HG02678 (cell line): ENCODE results near the gene TAS1R1.

Source experiments
- ATAC-seq: cut with Tn5 transposase; IDR thresholded peaks from one replicate; pipeline ENCODE4 v1.9.1; 2021; ENCODE audit warnings: mild to moderate bottlenecking, moderate library complexity; ENCODE audit not compliant: unreplicated experiment

Gene TAS1R1

GRCh38 chr1:6554907-6555778 is at the start of gene TAS1R1:
Gene TAS1R1, plus strand, starts transcription at chr1:6555307. Its CDS starts 67 bp downstream, at chr1:6555374.
- ATAC-seq, result no peak

DNA sequence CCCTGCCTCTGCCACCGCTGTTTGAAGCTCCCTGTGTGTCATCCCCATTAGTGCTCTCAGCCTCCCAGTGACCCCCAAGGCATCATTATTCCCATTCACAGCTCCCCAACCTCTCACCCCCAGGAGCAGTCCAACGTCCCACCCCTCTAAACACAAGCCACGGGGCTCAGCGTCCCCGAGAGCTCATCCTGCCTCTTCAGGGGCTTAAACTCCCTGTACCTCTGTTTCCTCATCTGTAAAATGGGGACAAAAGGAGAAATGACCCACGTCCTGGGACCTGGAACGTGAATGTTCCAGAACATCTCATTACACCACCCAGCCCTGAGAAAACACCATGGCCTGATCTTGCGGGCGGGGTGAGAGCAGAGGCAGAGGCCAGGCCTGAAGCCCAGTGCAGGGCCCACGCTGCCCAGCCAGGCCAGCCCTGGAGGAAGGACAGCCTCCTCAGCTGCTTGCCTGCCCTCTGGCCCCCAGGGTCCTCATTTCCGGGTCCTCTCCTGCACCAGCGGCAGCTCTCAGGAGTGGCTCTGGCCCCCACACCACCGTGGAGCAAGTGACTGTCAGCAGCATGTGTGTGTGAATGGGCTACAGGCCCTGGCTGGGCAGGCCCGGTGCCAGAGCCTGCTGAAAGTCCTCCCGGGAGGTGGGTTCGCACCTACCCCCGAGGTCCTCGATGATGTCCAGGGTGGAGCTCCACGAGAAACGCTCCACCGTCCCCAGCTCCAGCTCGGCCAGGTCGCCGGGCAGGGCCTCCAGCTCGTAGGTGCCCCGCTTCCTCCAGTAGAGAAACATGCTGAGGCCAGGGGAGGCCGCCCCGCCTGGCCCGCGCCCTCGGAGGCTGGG is 49.5 kb upstream of the TAS1R1 start:
- no peak for ATAC-seq

DNA sequence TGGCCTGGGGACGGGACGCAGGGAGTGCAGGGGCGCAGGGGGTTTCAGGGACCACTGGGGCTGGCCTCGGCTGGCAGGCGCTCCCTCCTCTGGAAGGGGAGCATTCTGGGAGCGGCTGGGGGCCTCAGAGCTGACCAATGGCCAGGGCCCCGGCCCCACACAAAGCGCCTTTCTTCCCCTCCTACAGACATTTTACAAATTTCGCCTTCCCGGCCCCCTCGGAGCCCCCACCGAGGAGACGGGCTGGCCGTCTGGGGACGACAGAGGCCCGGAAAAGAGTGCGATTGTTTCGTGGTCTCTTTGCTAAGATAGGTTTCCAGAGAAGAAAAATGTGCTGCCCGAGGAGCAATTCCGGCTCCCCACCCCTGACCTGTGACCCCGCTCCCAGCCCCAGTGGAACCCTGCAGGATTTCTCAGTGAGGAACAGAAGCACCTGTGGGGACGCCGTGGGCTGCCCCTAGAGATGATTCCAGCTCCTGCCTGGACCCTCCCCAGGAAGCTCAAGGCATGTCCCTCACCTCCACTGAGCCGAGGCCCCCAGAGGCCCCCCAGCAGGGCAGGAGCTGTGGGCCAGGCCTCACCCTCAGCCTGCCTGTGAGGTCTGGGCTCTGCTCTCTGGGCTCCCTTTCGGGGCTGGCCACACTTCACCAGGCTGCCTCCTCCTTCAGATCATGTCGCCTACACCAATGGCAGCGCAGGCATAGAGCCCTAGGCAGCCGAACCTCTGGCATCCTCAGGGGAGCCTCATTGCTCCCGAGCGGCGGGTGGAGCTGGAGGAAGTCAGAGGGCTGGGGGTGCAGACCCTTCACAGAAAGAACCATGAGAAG is 48.7 kb upstream of the TAS1R1 start:
- ATAC-seq, result no peak

DNA sequence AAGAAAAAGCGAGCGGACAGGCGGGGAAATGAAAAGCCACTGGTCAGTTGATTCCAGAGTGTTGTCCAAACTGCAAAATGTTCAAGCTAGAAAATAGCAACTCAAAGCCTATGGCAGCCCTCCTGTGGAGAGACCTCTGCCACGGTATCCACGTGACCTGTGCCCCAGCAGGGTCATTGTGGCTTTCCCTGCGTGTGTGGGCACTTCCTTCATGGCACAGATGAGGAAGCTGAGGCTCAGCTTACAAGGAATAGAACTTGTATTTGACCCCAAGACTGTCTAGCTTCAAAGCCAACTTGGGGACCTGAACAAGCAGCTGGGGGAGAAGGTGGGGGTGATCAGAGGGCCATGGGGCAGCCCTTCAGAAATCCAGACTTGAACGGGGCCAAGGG is 48.1 kb upstream of the TAS1R1 start:
- ATAC-seq, result no peak

- no peak for ATAC-seq
These were observed 47.6 kb upstream of the TAS1R1 start for GRCh38 chr1:6507461-6507911.

DNA sequence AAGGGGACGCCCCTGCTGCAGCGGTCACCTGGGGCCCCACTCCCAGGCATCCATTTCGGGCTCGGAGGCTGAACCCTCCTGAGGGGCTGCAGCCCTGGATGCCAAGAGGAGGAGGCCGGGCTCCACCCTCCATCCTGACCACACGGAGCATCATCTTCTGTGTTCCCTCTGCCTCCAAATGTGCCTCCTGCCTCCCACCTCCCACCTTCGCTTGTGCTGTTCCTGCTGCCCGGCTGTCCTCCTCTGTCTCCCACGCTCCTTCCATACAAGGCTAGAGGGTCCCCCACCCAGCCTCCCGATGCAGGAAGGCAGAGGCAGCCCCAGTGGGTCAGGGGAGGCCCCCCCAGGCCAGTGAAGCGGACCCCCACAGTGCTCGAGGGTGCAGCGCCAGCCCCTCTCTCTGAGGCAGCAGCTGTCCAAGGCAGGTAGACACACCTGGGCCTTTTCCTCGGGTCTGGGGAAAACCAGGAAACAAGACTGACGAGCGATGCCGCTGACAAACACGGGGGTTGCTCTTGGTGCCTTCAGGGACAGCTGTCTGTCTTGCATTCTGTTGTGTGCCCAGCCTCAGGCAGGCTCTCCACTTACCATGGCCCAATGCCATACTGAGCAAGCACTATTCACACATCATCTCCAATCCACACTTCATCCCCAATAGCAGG is 46.8 kb upstream of the TAS1R1 start:
- ATAC-seq, result no peak

DNA sequence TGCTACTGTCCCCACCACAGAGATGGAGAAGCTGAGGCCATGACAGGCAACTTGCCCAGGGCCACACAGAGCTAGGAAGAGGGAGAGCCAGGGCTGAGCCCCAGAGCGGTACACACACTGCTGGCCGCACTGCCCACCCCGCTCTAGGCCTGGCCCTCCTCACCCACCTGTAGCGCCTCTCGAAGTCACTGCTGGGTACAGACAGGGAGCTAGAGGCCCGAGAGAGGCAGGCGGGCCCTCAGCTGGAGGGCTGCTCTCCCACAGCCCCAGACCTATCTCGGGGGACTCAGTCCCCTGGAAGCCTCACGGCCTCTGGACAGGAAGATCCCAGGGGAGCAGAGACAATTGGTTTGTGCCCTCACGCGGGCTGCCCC is 46.3 kb upstream of the TAS1R1 start:
- ATAC-seq, result no peak

DNA sequence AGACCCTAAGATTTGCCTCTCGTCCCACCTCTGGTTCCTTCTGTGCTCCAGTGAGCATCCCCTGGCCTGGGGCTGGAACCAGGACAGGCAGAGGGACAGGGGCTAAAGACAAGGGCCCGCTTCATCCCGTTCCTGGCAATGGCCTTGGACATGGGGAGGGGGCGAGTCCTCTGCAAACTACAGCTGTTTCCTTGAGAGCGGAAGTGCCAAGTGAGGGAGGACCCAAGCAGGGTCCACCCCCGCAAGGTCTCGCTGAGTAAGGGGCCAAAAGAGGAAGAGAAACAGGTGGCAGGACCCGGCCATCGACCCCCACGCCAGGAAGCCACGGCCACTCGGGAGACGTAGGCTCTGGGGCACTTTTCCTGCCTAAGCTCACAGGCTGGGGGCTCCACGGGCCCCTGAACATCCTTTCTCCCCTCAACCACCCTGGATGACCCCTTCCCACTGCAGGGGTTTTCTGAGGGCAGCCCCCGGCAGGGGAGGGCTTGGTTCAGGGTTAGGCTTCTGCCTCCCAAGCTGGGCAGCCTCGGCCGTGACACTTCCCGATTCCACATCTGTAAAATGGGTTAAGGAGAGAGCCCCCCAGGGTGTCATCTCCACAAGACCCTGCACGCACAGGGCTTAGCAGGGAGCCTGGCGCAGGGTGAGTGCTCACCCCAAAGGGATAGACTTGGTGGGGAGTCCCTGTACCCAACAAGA is 45.7 kb upstream of the TAS1R1 start:
- ATAC-seq, result no peak

GRCh38 chr1:6509919-6510291 is 45.2 kb upstream of the TAS1R1 start:
- ATAC-seq, result no peak

GRCh38 chr1:6510493-6510892 is 44.6 kb upstream of the TAS1R1 start:
- ATAC-seq, result no peak

- no peak for ATAC-seq
These were observed 44.1 kb upstream of the TAS1R1 start for GRCh38 chr1:6511056-6511455.

GRCh38 chr1:6511561-6512244 is 43.4 kb upstream of the TAS1R1 start:
- ATAC-seq, result no peak

DNA sequence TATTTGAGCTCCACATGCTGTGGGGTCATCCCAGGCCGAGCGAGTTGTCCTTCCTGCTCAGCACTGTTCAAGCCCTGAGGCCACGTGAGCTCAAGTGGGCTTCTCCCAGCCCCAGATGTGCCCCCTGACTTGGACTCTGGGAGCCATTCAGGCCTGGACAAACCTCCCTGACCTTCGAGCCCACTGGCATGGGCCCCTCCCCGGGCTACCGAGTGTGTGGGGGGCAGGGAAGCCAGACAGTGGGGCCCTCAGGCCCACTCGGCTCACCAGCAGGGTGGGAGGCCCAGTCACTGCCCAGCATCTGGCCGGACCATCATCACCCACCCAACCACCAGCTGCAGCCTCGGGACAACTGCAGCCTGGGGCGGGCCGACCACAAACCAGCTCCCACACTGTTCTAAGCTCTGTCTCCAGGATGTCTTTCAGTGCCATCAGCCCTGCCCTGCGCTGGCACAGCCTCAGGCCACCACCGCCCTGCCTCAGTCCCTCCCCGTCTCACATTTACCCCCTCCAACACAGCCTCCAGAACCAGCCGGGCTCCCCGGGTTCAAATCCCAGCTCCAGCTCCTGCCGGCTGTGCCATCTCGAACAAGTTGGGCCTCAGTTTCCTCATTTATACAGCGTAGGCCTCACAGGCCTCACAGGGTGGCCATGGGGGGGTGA is 42.7 kb upstream of the TAS1R1 start:
- ATAC-seq, result no peak

DNA sequence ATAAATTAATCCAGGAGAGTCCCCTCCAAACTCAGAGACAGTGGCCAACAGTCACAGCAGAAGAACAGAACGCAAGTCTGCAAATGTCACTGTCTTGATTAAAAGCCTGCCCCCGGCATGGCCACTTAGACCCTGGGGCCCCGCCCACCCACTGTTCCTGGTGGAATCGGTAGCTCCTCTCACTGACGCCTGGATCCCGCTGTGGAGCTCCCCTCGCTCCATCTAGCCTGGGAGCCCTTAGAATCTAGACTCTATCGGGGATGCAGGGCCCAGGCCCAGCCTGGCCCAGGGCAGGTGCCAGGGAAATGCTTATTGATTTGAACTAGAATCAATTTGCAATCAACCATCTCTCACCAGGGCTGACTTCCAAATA is 42.2 kb upstream of the TAS1R1 start:
- ATAC-seq, result no peak

GRCh38 chr1:6513320-6513801 is 41.7 kb upstream of the TAS1R1 start:
- ATAC-seq, result no peak

DNA sequence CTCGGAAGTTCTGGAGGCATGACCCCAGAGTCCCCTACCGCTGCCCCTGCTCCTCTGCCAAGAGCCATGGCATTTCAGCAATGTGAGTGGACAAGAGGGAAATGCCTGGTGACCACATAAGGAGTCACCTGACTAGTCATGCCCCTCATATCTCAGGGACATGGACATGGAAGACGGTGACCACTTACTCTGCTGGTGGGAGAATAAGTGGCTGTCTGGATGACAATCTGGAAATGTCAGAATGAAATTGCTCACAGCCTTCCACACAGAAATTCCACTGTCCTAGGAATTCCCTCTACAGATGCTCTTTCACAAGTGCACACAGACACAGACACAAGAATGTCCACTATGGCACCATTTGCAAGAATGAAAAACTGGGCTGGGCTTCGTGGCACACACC is 39.3 kb upstream of the TAS1R1 start:
- ATAC-seq, result no peak

GRCh38 chr1:6517435-6517851 is 37.7 kb upstream of the TAS1R1 start:
- no peak for ATAC-seq

DNA sequence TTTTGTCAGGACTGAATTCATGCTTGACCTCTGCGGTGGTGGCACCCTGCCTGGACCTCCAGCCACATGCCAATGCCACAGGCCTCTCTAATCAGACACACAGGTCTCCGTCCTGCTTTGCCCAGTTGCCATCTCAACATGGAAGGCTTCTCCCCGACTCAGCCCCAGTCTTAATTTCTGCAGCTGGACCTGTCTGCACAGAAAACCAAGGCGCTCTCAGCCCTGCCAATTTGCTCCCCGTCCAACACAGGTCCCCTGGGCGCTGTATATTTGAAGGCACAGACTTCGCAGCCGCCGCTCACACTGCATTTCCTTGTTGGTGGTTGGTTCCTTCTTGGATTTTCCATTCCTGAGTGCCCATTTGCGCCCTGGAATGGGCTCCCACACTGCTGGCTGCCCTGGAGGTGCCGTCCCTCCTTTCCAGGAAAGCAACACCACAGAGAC is 35.6 kb upstream of the TAS1R1 start:
- ATAC-seq, result no peak
